HG03432 (cell line): ENCODE results near the gene TMEM178B.
A peak's percentile ranks its signal among the peaks of the same experiment; 100 is the strongest.
"Not testable (repeated sequence)": the region's sequence is repeated elsewhere in the genome, so short reads cannot be mapped to it uniquely, and the experiment has no call there.

ENCODE experiments used
- ATAC-seq: cut with Tn5 transposase; IDR thresholded peaks from one replicate; pipeline ENCODE4 v1.9.1; 2021; ENCODE audit warnings: mild to moderate bottlenecking, moderate library complexity; ENCODE audit not compliant: unreplicated experiment

TMEM178B gene

GRCh38 chr7:141178486-141179135, 104.7 kb downstream of the TMEM178B start:
- no peak for ATAC-seq

DNA sequence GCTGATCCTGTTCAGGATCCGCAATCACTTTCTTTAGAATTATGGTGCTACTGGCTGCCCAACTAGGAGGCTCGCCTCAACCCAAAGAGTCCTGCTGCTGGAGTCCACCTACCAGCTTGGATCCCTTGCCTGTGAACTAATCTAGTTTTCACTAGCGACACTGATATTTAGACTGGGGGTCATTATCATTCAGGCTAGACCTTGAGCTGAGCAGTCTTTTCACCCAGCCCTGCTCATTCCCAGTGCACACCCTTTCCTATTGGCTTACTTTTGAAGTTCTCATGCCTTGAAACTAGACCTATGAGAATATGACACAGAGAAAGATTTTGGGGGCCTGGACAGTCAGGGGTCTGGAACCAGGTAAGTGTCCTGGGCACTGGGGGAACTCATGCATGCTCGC, 107.9 kb downstream of the TMEM178B start:
- no peak for ATAC-seq

GRCh38 chr7:141184532-141185190, 110.8 kb downstream of the TMEM178B start:
- ATAC-seq = peak; percentile 61

DNA sequence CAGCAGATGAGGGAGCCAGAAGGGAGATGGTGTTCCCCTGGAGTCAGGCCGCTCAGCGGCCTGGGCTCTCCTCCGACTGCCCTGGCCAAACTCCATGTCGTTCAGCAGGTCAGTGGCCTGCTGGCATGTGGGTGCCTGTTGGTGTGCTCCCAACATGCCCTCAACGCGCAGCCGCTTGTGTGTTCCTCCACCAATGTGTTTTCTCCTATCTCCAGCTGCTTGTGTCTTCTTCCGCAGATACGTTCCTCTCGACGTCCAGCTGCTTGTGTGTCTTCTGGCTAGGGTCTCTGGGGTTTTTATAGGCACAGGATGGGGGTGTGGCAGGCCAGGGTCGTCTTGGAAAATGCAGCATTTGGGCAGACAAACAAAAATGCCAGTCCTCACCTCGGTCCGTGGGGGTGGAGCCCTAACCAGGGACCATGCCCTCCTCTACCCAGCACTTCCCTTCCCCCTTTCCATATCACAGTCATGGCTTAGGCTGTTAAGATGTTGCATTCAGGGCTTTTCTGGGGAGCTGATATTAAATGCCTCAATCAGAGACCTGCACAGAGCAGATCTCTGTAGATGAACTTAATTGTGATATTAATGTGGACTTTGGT, 111.6 kb downstream of the TMEM178B start:
- ATAC-seq = no peak

- no peak for ATAC-seq
Observed at GRCh38 chr7:141189231-141189630, 115.4 kb downstream of the TMEM178B start.

DNA sequence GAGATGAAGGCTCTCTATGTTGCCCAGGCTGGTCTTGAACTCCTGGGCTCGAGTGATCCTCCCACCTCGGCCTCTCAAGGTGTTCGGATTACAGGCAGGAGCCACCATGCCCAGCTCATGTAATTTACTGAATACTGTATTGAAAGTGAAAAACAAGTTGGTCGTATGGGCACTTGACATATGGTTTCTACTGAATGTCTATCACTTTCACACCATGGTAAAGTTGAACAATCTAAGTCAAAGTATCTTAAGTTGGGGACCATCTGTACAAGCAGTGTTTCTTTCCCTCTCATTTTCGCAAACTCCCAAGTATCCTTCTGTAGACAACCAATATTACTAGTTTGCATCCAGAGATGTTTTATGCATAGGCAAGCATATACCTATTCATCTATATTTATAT, 116.6 kb downstream of the TMEM178B start:
- no peak for ATAC-seq

GRCh38 chr7:141191277-141191676, 117.4 kb downstream of the TMEM178B start:
- ATAC-seq = no peak

DNA sequence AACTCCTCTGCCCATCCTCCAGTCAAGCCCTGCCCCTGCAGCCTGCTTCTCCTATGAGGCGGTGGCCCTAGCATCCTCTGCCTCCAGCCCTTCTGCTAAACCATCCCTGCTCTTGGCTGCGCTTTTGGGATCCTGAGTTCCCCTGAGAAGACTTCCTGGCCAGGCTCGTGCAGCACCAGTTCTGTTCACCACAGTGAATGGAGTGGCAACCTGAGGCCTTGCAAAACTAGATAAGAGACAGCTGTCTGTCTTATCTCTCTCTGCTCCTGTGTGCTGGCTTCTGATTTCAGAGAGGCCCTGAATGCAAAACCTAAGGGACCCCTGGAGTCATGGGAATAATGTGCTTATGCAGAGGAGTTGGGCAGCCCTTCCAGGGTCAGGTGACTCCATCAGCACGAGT, 119.2 kb downstream of the TMEM178B start:
- ATAC-seq = no peak

DNA sequence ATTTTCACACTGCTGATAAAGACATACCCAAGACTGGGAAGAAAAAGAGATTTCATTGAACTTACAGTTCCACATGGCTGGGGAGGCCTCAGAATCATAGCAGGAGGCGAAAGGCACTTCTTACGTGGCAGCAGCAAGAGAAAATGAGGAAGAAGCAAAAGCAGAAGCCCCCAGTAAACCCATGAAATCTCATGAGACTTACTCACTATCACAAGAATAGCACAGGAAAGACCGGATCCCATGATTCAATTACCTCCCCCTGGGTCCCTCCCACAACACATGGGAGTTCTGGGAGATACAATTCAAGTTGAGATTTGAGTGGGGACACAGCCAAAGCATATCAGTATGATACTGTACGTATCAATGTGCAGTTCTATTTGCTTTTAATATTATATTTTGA, 121.9 kb downstream of the TMEM178B start:
- ATAC-seq = not testable (repeated sequence)

DNA sequence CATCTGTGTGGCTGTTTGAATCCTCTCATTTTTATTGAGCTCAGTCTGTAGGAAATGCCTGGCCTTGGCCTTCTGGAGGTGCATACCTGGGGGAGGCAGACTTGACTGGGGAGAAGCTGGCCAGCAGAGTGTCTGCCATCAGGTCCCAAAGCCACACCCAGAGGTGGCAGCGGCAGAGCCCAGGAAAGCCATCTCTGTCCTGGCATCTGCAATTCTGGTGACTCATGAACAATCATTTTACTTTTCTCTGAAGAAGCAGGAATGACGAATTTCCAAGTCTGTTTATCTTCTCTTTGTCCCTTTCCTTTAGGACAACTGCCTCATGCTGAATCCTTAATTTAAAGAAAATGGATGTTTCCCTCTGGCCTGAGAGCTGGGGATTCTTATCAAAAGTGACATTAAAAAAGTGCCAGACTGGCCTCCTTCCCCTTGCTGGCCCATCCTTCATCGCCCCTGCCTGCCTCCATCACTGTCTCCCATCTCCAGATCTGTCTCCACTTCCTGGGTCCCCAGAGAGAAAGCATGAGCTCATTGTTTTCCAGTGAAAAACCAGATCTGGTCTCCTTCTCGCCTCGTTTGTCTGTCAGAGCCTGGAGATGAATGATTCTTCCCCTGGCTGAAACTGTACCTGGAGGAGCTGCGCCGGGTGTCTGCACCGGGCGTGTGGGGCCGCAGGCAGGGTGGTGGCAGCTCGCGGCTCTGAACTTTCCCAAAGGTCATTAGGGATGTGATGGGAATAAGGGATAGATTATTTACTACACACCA, 124.5 kb downstream of the TMEM178B start:
- no peak for ATAC-seq

- no peak for ATAC-seq
Observed at GRCh38 chr7:141200191-141201108, 126.6 kb downstream of the TMEM178B start.

DNA sequence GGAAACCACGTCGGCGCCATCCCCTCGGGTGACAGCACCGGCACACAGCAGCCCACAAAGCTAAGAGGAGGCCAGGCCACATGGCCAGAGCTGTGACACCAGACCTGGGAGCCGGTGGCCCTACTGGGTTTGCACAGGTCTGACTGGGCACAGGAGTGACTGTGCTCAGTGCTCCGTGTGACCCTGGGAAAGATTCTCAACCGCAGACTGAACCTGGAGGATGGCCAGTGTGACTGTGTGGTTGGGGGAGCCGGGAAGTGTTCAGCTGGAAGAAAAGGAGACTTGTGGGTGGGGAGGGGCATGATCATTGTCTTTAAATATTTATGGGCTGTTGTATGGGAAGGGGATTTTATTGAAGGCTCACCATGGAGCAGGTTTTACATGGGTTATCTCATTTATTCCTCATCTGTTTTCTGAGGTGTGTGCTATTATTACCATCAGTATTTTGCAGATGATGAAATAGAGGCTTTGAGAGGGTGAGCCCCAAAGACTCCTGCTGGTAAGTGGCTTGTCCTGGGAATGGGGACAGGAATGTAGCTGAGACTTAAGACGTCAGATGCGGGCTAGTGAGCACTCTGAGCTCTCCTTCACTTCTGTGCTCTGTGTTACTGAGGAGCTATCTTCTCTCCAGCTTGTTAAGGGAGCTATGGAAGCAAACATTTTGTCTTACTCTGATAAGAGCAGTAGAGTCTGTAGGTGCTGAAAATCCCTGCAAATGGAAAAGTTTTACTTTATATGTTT, 127.5 kb downstream of the TMEM178B start:
- ATAC-seq = no peak

DNA sequence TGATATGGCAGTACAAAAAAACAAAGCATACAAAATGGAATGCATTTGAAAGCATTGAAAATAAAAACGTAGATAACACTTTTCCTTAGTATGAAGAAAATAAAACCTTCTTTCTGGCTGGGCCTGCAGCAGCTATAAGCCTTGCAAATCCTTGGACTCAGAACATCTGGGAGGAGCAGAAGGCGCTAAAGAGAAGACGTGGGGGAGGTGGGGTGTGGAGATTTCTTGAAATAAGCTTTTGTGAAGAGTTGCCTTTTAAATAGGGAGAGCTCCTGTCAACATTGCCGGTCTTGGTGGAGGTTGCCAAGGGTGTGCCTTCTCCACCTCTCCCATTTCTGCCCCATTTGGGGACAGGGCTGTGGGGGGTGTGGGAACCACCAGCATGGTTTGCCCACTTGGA, 128.7 kb downstream of the TMEM178B start:
- ATAC-seq = no peak

DNA sequence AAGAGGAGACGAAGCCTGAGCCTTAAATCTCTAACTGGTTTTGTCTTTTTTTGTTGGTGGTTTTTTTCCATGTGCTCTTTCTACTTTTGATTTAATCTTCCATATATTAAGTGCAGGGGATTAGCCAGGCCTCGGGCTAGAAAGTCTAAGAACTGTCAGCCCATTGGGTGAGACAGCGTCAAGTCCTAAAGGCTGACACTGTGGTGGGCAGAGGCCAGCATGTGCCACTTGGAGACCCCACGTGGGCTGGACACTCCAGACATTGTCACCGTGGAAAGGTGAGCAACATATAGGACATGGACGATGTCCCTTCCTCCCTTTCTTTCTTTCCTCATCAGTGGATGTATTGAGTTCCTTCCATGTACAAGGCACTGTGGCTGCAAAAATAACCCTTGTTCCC, 129.3 kb downstream of the TMEM178B start:
- ATAC-seq = no peak

DNA sequence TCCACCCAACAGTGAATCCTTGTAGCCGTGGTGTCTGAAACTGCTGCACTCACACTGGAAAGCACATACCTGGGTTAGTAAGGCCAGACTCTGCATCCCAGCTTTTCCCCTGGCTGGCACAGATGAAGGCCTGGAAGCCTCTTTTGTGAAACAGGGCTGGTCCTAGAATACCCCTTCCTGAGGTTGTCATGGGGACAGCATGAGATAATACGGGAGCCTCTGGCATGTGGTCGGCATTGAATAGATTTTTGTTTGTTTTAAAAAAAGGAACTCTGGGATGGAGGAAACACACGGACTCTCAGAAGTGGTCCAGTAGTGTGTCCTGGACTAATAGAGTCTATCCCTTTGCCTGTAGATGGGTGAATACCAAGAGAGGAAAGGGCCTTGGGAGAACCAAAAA, 129.7 kb downstream of the TMEM178B start:
- no peak for ATAC-seq

DNA sequence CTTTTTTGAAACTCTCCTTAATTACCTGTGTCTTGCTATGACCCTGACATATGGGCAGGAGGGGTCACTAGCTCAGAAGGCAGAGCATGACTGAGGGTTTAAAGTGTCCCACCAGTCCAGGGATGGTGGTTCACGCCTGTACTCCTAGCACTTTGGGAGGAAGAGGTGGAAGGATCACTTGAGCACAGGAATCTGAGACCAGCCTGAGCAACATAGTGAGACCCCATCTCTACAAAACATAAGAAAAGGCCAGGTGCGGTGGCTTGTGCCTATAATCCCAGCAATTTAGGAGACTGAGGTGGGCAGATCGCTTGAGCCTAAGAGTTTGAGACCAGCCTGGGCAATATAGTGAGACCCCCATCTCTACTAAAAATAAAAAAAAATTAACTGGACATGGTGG, 133.8 kb downstream of the TMEM178B start:
- ATAC-seq = no peak

GRCh38 chr7:141208539-141208938, 134.7 kb downstream of the TMEM178B start:
- ATAC-seq = no peak

GRCh38 chr7:141209454-141209853, 135.6 kb downstream of the TMEM178B start:
- no peak for ATAC-seq

DNA sequence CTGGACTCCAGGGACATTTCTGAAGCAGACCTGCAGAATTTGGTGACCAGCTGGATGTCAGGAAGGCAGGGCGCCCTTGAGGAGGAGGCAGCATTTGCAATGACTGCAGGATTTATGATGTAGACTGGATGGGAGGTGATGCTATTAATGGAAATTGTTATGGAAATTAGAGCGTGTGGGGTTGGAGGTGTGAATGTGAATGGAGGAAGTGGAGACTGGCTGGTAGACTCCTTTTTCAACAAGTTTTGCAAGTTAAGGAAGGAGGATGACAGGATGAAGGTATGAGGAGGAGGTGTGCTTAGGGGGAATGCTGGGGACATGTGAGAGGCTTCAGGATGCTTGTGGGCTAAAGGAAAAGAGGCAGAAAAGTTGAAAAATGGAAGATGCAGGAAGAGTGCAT, 137.0 kb downstream of the TMEM178B start:
- no peak for ATAC-seq

- ATAC-seq = no peak
Observed at GRCh38 chr7:141213226-141213625, 139.4 kb downstream of the TMEM178B start.
